ELR (cell line): ENCODE results near the gene DOCK1.
"Not testable (repeated sequence)": the region's sequence is repeated elsewhere in the genome, so short reads cannot be mapped to it uniquely, and the experiment has no call there.

ENCODE experiments used
- DNase-seq: peaks from one replicate; pipeline ENCODE4 v3.0.0-alpha.2; 2015; ENCODE audit warnings: low read depth

DOCK1 gene

GRCh38 chr10:126904818-126905701 is at the start of gene DOCK1:
DOCK1 (plus strand) TSS chr10:126905428; CDS start chr10:126905518, 90 bp downstream.
- peak; percentile 83 for DNase-seq

GRCh38 chr10:126857178-126857806 is 47.9 kb upstream of the DOCK1 start:
- DNase-seq: no peak

- peak; percentile 19 for DNase-seq
These were observed 37.5 kb upstream of the DOCK1 start for GRCh38 chr10:126867567-126868365.

- DNase-seq: no peak
These were observed 36.9 kb upstream of the DOCK1 start for GRCh38 chr10:126868371-126868770.

GRCh38 chr10:126872135-126872534 is 33.1 kb upstream of the DOCK1 start:
- no peak for DNase-seq

- no peak for DNase-seq
These were observed 32.5 kb upstream of the DOCK1 start for GRCh38 chr10:126872768-126873167.

GRCh38 chr10:126876456-126876855 is 28.8 kb upstream of the DOCK1 start:
- DNase-seq: no peak

- DNase-seq: no peak
These were observed 27.8 kb upstream of the DOCK1 start for GRCh38 chr10:126877390-126877789.

GRCh38 chr10:126878594-126878993 is 26.6 kb upstream of the DOCK1 start:
- DNase-seq: no peak

GRCh38 chr10:126880926-126881325 is 24.3 kb upstream of the DOCK1 start:
- DNase-seq: no peak

- DNase-seq: not testable (repeated sequence)
These were observed 23.2 kb upstream of the DOCK1 start for GRCh38 chr10:126882055-126882454.

GRCh38 chr10:126888436-126888835 is 16.8 kb upstream of the DOCK1 start:
- not testable (repeated sequence) for DNase-seq

- DNase-seq: no peak
These were observed 15.8 kb upstream of the DOCK1 start for GRCh38 chr10:126889421-126889820.

- not testable (repeated sequence) for DNase-seq
These were observed 14.4 kb upstream of the DOCK1 start for GRCh38 chr10:126890797-126891196.

- DNase-seq: no peak
These were observed 12.7 kb upstream of the DOCK1 start for GRCh38 chr10:126892226-126893175.

- no peak for DNase-seq
These were observed 12.0 kb upstream of the DOCK1 start for GRCh38 chr10:126893206-126893605.

GRCh38 chr10:126893841-126894240 is 11.4 kb upstream of the DOCK1 start:
- DNase-seq: no peak

- no peak for DNase-seq
These were observed 9.9 kb upstream of the DOCK1 start for GRCh38 chr10:126895214-126895781.

GRCh38 chr10:126898460-126898859 is 6.8 kb upstream of the DOCK1 start:
- DNase-seq: no peak

- DNase-seq: not testable (repeated sequence)
These were observed 5.7 kb upstream of the DOCK1 start for GRCh38 chr10:126899529-126899928.

GRCh38 chr10:126902157-126902556 is 3.1 kb upstream of the DOCK1 start:
- peak; percentile 89 for DNase-seq
